ENCODE measurements around the gene AGER. TPM values are rescaled to one million over a fixed set of nuclear protein-coding genes. Genes with fewer than 3 reads are reported as not detected.

Gene AGER
- total and polyA plus RNA-seq, 7 experiments from 2014 or later, result 0.47 to 92.2 (median 38.0) TPM; not detected in 1

GRCh38 chr6:32171234-32171633 is 12.8 kb downstream of the AGER start:
- peaks cover 10 to 33% of the 10 kb centered on the region in 2 donors for H3K4me1 ChIP-seq (ENCODE audit: control insufficient read depth in 2 of 2, insufficient read depth in 2 of 2, low read length in 2 of 2)
- no peak overlapping the region for H3K27ac ChIP-seq (ENCODE audit: low read depth, low read length)
- H3K4me3 Mint-ChIP-seq, result peak overlapping the region in 1 of 10 donors; percentile 23
- peaks cover 30 to 50% (median 44%) of the 10 kb centered on the region in 7 donors for H3K4me1 Mint-ChIP-seq
- ChIA-PET CTCF (no interaction called here), POLR2A (interaction anchor here (0.8 kb wide), 1 partner anchor 21 kb away, joined by 3 read pairs; the partner anchor contains the start of gene GPSM3)
- H3K36me3 ChIP-seq (ENCODE audit: control insufficient read depth in 2 of 3, insufficient read depth in 3 of 3, low read length in 3 of 3), result peaks cover 0 to 52% (median 15%) of the 10 kb centered on the region in 3 experiments
- H3K36me3 Mint-ChIP-seq, result peaks cover 5 to 32% (median 18%) of the 10 kb centered on the region in 5 donors
- intact Hi-C loops (cut with micrococcal nuclease), result no loop called here
- DNase-seq, result no peak
- H3K9me3 ChIP-seq (ENCODE audit: control insufficient read depth in 2 of 3, low read length in 3 of 3), result no peaks in the 10 kb centered on the region
- no peak for ATAC-seq
- peaks cover 0 to under 1% (median 0%) of the 10 kb centered on the region in 11 donors for H3K9me3 Mint-ChIP-seq
- no peaks in the 10 kb centered on the region for H3K27me3 ChIP-seq (ENCODE audit: control insufficient read depth in 2 of 2, insufficient read depth in 2 of 2, low read length in 2 of 2)
- no peaks in the 10 kb centered on the region for H3K27me3 Mint-ChIP-seq
- no peak overlapping the region for H3K4me3 ChIP-seq (ENCODE audit: low read length)
- H3K27ac Mint-ChIP-seq, result peak overlapping the region in 5 of 9 donors; percentile 25 to 77 (median 52)

- intact Hi-C loops (cut with micrococcal nuclease), result no loop called here
- peaks cover 4 to 29% of the 10 kb centered on the region in 2 donors for H3K4me1 ChIP-seq (ENCODE audit: control insufficient read depth in 2 of 2, insufficient read depth in 2 of 2, low read length in 2 of 2)
- Mint-ChIP-seq H3K36me3 (peaks cover 5 to 32% (median 18%) of the 10 kb centered on the region in 5 donors), H3K4me3 (no peak overlapping the region), H3K27me3 (no peaks in the 10 kb centered on the region), H3K4me1 (peaks cover 25 to 46% (median 40%) of the 10 kb centered on the region in 7 donors), H3K9me3 (no peaks in the 10 kb centered on the region), H3K27ac (peak overlapping the region in 3 of 9 donors; percentile 25 to 41 (median 28))
- no peak for ATAC-seq
- H3K27ac ChIP-seq (ENCODE audit: low read depth, low read length), result no peak overlapping the region
- no peaks in the 10 kb centered on the region for H3K9me3 ChIP-seq (ENCODE audit: control insufficient read depth in 2 of 3, low read length in 3 of 3)
- no peak for DNase-seq
- peaks cover 0 to 59% (median 15%) of the 10 kb centered on the region in 3 experiments for H3K36me3 ChIP-seq (ENCODE audit: control insufficient read depth in 2 of 3, insufficient read depth in 3 of 3, low read length in 3 of 3)
- CTCF ChIA-PET, result no interaction called here
- H3K27me3 ChIP-seq (ENCODE audit: control insufficient read depth in 2 of 2, insufficient read depth in 2 of 2, low read length in 2 of 2), result no peaks in the 10 kb centered on the region
- POLR2A ChIA-PET, result interaction anchor here (0.5 to 0.9 kb wide), 2 partner anchors 9 to 37 kb away, joined by 3 to 4 read pairs; no protein-coding TSS in a partner anchor
- no peak overlapping the region for H3K4me3 ChIP-seq (ENCODE audit: low read length)
Measured at GRCh38 chr6:32170294-32170693, 13.8 kb downstream of the AGER start.

GRCh38 chr6:32168807-32169591 is 15.1 kb downstream of the AGER start:
- no peak for ATAC-seq
- peaks cover 0 to 16% of the 10 kb centered on the region in 2 donors for H3K4me1 ChIP-seq (ENCODE audit: control insufficient read depth in 2 of 2, insufficient read depth in 2 of 2, low read length in 2 of 2)
- no peaks in the 10 kb centered on the region for H3K9me3 ChIP-seq (ENCODE audit: control insufficient read depth in 2 of 3, low read length in 3 of 3)
- Mint-ChIP-seq H3K4me3 (no peak overlapping the region), H3K27me3 (no peaks in the 10 kb centered on the region), H3K4me1 (peaks cover 21 to 34% (median 27%) of the 10 kb centered on the region in 7 donors), H3K27ac (peak overlapping the region in 4 of 9 donors; percentile 22 to 66 (median 42)), H3K36me3 (peaks cover 5 to 37% (median 15%) of the 10 kb centered on the region in 5 donors), H3K9me3 (no peaks in the 10 kb centered on the region)
- intact Hi-C loops (cut with micrococcal nuclease), result no loop called here
- H3K4me3 ChIP-seq (ENCODE audit: low read length), result no peak overlapping the region
- POLR2A ChIA-PET, result interaction anchor here (0.7 to 1.2 kb wide), 4 partner anchors 10 to 79 kb away, joined by 3 to 4 read pairs (median 3); no protein-coding TSS in a partner anchor
- CTCF ChIA-PET, result interaction anchor here (1.1 kb wide), 1 partner anchor 26 kb away, joined by 3 read pairs; no protein-coding TSS in a partner anchor
- H3K27ac ChIP-seq (ENCODE audit: low read depth, low read length), result peak overlapping the region; percentile 7
- DNase-seq, result no peak
- H3K36me3 ChIP-seq (ENCODE audit: control insufficient read depth in 2 of 3, insufficient read depth in 3 of 3, low read length in 3 of 3), result peaks cover 0 to 59% (median 15%) of the 10 kb centered on the region in 3 experiments
- H3K27me3 ChIP-seq (ENCODE audit: control insufficient read depth in 2 of 2, insufficient read depth in 2 of 2, low read length in 2 of 2), result no peaks in the 10 kb centered on the region

GRCh38 chr6:32168350-32168749 is 15.7 kb downstream of the AGER start:
- no peaks in the 10 kb centered on the region for H3K27me3 ChIP-seq (ENCODE audit: control insufficient read depth in 2 of 2, insufficient read depth in 2 of 2, low read length in 2 of 2)
- H3K36me3 Mint-ChIP-seq, result peaks cover 5 to 37% (median 15%) of the 10 kb centered on the region in 5 donors
- H3K27me3 Mint-ChIP-seq, result no peaks in the 10 kb centered on the region
- peaks cover 0 to 59% (median 15%) of the 10 kb centered on the region in 3 experiments for H3K36me3 ChIP-seq (ENCODE audit: control insufficient read depth in 2 of 3, insufficient read depth in 3 of 3, low read length in 3 of 3)
- peaks cover 14 to 28% (median 20%) of the 10 kb centered on the region in 7 donors for H3K4me1 Mint-ChIP-seq
- no peak for DNase-seq
- intact Hi-C loops (cut with micrococcal nuclease), result no loop called here
- peaks cover 0 to 9% of the 10 kb centered on the region in 2 donors for H3K4me1 ChIP-seq (ENCODE audit: control insufficient read depth in 2 of 2, insufficient read depth in 2 of 2, low read length in 2 of 2)
- POLR2A ChIA-PET, result interaction anchor here (0.8 to 1.2 kb wide), 2 partner anchors 10 to 79 kb away, joined by 3 read pairs; no protein-coding TSS in a partner anchor
- H3K9me3 ChIP-seq (ENCODE audit: control insufficient read depth in 2 of 3, low read length in 3 of 3), result no peaks in the 10 kb centered on the region
- no peak overlapping the region for H3K4me3 Mint-ChIP-seq
- no peaks in the 10 kb centered on the region for H3K9me3 Mint-ChIP-seq
- peak overlapping the region in 3 of 9 donors; percentile 24 to 66 (median 38) for H3K27ac Mint-ChIP-seq
- CTCF ChIA-PET, result no interaction called here
- no peak for ATAC-seq
- H3K27ac ChIP-seq (ENCODE audit: low read depth, low read length), result peak overlapping the region; percentile 7
- no peak overlapping the region for H3K4me3 ChIP-seq (ENCODE audit: low read length)

- intact Hi-C loops (cut with micrococcal nuclease), result no loop called here
- ChIA-PET POLR2A (no interaction called here), CTCF (no interaction called here)
- Mint-ChIP-seq H3K27ac (peak overlapping the region in 2 of 9 donors; percentile 26 to 67), H3K4me3 (no peak overlapping the region), H3K27me3 (no peaks in the 10 kb centered on the region), H3K36me3 (peaks cover 5 to 37% (median 15%) of the 10 kb centered on the region in 5 donors), H3K4me1 (peaks cover 9 to 23% (median 15%) of the 10 kb centered on the region in 7 donors), H3K9me3 (no peaks in the 10 kb centered on the region)
- no peak for ATAC-seq
- H3K27ac ChIP-seq (ENCODE audit: low read depth, low read length), result no peak overlapping the region
- H3K36me3 ChIP-seq (ENCODE audit: control insufficient read depth in 2 of 3, insufficient read depth in 3 of 3, low read length in 3 of 3), result peaks cover 0 to 62% (median 15%) of the 10 kb centered on the region in 3 experiments
- DNase-seq, result no peak
- no peaks in the 10 kb centered on the region for H3K9me3 ChIP-seq (ENCODE audit: control insufficient read depth in 2 of 3, low read length in 3 of 3)
- H3K27me3 ChIP-seq (ENCODE audit: control insufficient read depth in 2 of 2, insufficient read depth in 2 of 2, low read length in 2 of 2), result no peaks in the 10 kb centered on the region
- H3K4me1 ChIP-seq (ENCODE audit: control insufficient read depth in 2 of 2, insufficient read depth in 2 of 2, low read length in 2 of 2), result peaks cover 0 to 4% of the 10 kb centered on the region in 2 donors
- H3K4me3 ChIP-seq (ENCODE audit: low read length), result no peak overlapping the region
Measured at GRCh38 chr6:32167761-32168262, 16.2 kb downstream of the AGER start.

- peaks cover 0 to 66% (median 15%) of the 10 kb centered on the region in 3 experiments for H3K36me3 ChIP-seq (ENCODE audit: control insufficient read depth in 2 of 3, insufficient read depth in 3 of 3, low read length in 3 of 3)
- peaks cover 6 to 18% (median 11%) of the 10 kb centered on the region in 7 donors for H3K4me1 Mint-ChIP-seq
- H3K4me3 ChIP-seq (ENCODE audit: low read length), result no peak overlapping the region
- no peaks in the 10 kb centered on the region for H3K9me3 Mint-ChIP-seq
- peaks cover 5 to 37% (median 15%) of the 10 kb centered on the region in 5 donors for H3K36me3 Mint-ChIP-seq
- peak overlapping the region in 3 of 9 donors; percentile 26 to 67 (median 55) for H3K27ac Mint-ChIP-seq
- no peak overlapping the region for H3K4me3 Mint-ChIP-seq
- ATAC-seq, result no peak
- ChIA-PET CTCF (no interaction called here), POLR2A (no interaction called here)
- no peak overlapping the region for H3K27ac ChIP-seq (ENCODE audit: low read depth, low read length)
- no peaks in the 10 kb centered on the region for H3K27me3 Mint-ChIP-seq
- DNase-seq, result no peak
- no peaks in the 10 kb centered on the region for H3K4me1 ChIP-seq (ENCODE audit: control insufficient read depth in 2 of 2, insufficient read depth in 2 of 2, low read length in 2 of 2)
- H3K27me3 ChIP-seq (ENCODE audit: control insufficient read depth in 2 of 2, insufficient read depth in 2 of 2, low read length in 2 of 2), result no peaks in the 10 kb centered on the region
- intact Hi-C loops (cut with micrococcal nuclease), result no loop called here
- no peaks in the 10 kb centered on the region for H3K9me3 ChIP-seq (ENCODE audit: control insufficient read depth in 2 of 3, low read length in 3 of 3)
Measured at GRCh38 chr6:32167154-32167760, 16.8 kb downstream of the AGER start.
